ENCODE measurements around the gene CHRM3. TPM values are rescaled to one million over a fixed set of nuclear protein-coding genes. Genes with fewer than 3 reads are reported as not detected.

Gene CHRM3
- polyA plus RNA-seq, 1 experiment: not detected

DNA sequence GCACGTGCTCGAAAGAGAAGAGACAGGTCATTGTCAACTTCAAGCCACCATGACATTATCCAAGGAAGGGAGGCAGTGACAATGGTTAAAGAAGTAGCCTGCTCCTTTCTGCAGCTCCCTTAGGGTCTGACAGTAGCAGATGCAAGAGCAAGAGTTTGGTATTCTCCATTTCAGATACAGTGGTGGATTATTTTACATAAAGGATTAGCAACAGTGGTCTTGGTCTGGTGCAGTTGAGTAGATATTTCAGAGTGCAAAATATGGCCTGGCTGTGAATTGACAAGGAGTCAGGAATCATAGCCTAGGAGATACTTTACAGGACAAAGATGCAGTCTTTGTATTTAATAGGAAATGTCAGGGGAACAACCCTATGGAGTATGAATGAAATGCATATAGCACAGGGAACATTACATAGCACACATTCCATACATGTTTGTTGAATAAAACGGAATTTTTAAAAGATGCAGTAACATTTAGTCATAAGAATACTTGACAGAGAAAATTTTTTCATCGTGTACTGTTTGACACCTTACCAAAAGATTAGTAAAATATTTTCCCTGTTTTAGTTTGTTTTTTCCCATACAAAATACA is 41.8 kb downstream of the CHRM3 start:
- POLR2A ChIA-PET: no interaction called here
- DNase-seq (ENCODE audit: low read depth, low spot score): no peak
- Histone ChIP-seq H3K27ac (ENCODE audit: low read depth, low read length) (no peak overlapping the region), H3K9me3 (ENCODE audit: control insufficient read depth, insufficient read depth, low read length) (peaks cover 8% of the 10 kb centered on the region; the same call in 1 of the 2 replicates), H3K27me3 (ENCODE audit: control insufficient read depth, insufficient read depth, low read length) (no peaks in the 10 kb centered on the region), H3K4me3 (ENCODE audit: low read depth, low read length) (no peak overlapping the region)
- no peak for TF ChIP-seq CTCF (IDR thresholded peaks at IDR 0.05; ENCODE audit: low read depth, low read length)
- CTCF ChIA-PET: no interaction called here

DNA sequence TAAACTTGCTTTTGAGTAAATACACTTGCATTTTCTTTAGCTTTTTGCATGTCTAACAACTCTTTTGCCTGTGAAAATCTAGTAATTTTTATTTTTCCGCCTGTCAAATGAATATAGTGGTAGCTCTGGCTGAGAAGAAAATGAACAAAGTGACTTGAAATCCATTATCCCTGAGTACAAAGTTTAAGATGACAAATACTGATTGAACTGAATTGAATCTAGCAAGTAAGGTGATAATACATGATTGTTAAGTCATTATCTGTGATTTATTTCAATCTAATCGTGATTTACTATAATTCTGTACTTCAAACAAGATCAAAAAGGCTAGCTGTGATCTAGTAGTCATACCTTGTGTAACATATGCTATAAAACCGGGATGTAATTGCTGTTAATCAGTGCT is 42.8 kb downstream of the CHRM3 start:
- ChIA-PET POLR2A (no interaction called here), CTCF (no interaction called here)
- TF ChIP-seq CTCF (IDR thresholded peaks at IDR 0.05; ENCODE audit: low read depth, low read length): no peak
- DNase-seq (ENCODE audit: low read depth, low spot score): no peak
- Histone ChIP-seq H3K27ac (ENCODE audit: low read depth, low read length) (no peak overlapping the region), H3K27me3 (ENCODE audit: control insufficient read depth, insufficient read depth, low read length) (no peaks in the 10 kb centered on the region), H3K4me3 (ENCODE audit: low read depth, low read length) (no peak overlapping the region), H3K9me3 (ENCODE audit: control insufficient read depth, insufficient read depth, low read length) (peaks cover 8% of the 10 kb centered on the region; the same call in 1 of the 2 replicates)

GRCh38 chr1:239432255-239432654 is 45.9 kb downstream of the CHRM3 start:
- ChIA-PET POLR2A (no interaction called here), CTCF (no interaction called here)
- no peaks in the 10 kb centered on the region for H3K27me3 ChIP-seq (ENCODE audit: control insufficient read depth, insufficient read depth, low read length)
- no peak overlapping the region for H3K27ac ChIP-seq (ENCODE audit: low read depth, low read length)
- no peak overlapping the region for H3K4me3 ChIP-seq (ENCODE audit: low read depth, low read length)
- peaks cover 9% of the 10 kb centered on the region for H3K9me3 ChIP-seq (ENCODE audit: control insufficient read depth, insufficient read depth, low read length)
- TF ChIP-seq CTCF (IDR thresholded peaks at IDR 0.05; ENCODE audit: low read depth, low read length): no peak
- DNase-seq (ENCODE audit: low read depth, low spot score): no peak

DNA sequence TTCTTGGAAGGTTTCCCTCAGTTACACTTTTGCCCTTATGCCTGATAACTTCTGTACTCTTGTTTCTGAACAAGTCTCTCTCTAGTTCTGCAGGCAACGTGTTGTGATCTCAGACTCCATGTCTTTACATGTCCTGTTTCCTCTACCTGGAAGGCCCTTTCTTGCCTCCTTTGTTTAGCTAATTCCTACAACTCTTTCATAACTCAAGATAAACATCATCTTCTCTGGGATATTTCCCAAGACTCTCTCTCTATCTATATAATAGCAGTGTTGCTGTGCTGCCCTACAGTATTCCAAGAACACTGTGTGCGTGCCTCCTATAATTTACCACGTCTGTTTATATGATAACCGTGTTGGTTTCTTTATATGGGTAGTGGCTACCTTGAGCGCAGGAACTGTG is 47.8 kb downstream of the CHRM3 start:
- no peaks in the 10 kb centered on the region for H3K27me3 ChIP-seq (ENCODE audit: control insufficient read depth, insufficient read depth, low read length)
- no peak overlapping the region for H3K4me3 ChIP-seq (ENCODE audit: low read depth, low read length)
- POLR2A ChIA-PET: no interaction called here
- DNase-seq (ENCODE audit: low read depth, low spot score): no peak
- TF ChIP-seq CTCF (IDR thresholded peaks at IDR 0.05; ENCODE audit: low read depth, low read length): no peak
- peaks cover 3% of the 10 kb centered on the region for H3K9me3 ChIP-seq (ENCODE audit: control insufficient read depth, insufficient read depth, low read length)
- CTCF ChIA-PET: no interaction called here
- no peak overlapping the region for H3K27ac ChIP-seq (ENCODE audit: low read depth, low read length)

All from AG04450 (cell line).